DMS153 (cell line): ENCODE results near the gene AHCTF1.
"Not testable (repeated sequence)": the region's sequence is repeated elsewhere in the genome, so short reads cannot be mapped to it uniquely, and the experiment has no call there.

Experiments
- DNase-seq: peaks from one replicate; lab custom pipeline; 2025; lab: John Stamatoyannopoulos, UW

Gene AHCTF1

GRCh38 chr1:246916026-246916923, 15.5 kb downstream of the AHCTF1 start:
- DNase-seq, result not testable (repeated sequence)

GRCh38 chr1:246907472-246907871, 24.3 kb downstream of the AHCTF1 start:
- peak; percentile 16 for DNase-seq

- no peak for DNase-seq
These were observed 24.9 kb downstream of the AHCTF1 start for GRCh38 chr1:246906833-246907232.

- no peak for DNase-seq
These were observed 29.9 kb downstream of the AHCTF1 start for GRCh38 chr1:246901874-246902273.

- DNase-seq, result no peak
These were observed 34.4 kb downstream of the AHCTF1 start for GRCh38 chr1:246897302-246897701.

- DNase-seq, result no peak
These were observed 38.4 kb downstream of the AHCTF1 start for GRCh38 chr1:246893191-246893939.

- DNase-seq, result no peak
These were observed 40.6 kb downstream of the AHCTF1 start for GRCh38 chr1:246891105-246891504.

- no peak for DNase-seq
These were observed 43.2 kb downstream of the AHCTF1 start for GRCh38 chr1:246888522-246888921.

GRCh38 chr1:246885389-246885788, 46.4 kb downstream of the AHCTF1 start:
- not testable (repeated sequence) for DNase-seq

- DNase-seq, result no peak
These were observed 53.2 kb downstream of the AHCTF1 start for GRCh38 chr1:246878551-246878950.

GRCh38 chr1:246876431-246876830, 55.3 kb downstream of the AHCTF1 start:
- no peak for DNase-seq

- DNase-seq, result no peak
These were observed 56.4 kb downstream of the AHCTF1 start for GRCh38 chr1:246875041-246876026.

GRCh38 chr1:246865921-246866320, 65.8 kb downstream of the AHCTF1 start:
- no peak for DNase-seq

- not testable (repeated sequence) for DNase-seq
These were observed 68.0 kb downstream of the AHCTF1 start for GRCh38 chr1:246863791-246864190.

GRCh38 chr1:246860401-246860800, 71.3 kb downstream of the AHCTF1 start:
- DNase-seq, result no peak

GRCh38 chr1:246856371-246856770, 75.4 kb downstream of the AHCTF1 start:
- DNase-seq, result no peak

GRCh38 chr1:246850640-246851039, 81.1 kb downstream of the AHCTF1 start:
- DNase-seq, result not testable (repeated sequence)

GRCh38 chr1:246843876-246844275, 87.9 kb downstream of the AHCTF1 start:
- no peak for DNase-seq

- not testable (repeated sequence) for DNase-seq
These were observed 91.0 kb downstream of the AHCTF1 start for GRCh38 chr1:246840761-246841160.

GRCh38 chr1:246838118-246838456, 93.7 kb downstream of the AHCTF1 start:
- no peak for DNase-seq

- DNase-seq, result no peak
These were observed 94.2 kb downstream of the AHCTF1 start for GRCh38 chr1:246837418-246838117.
